H9 (cell line): ENCODE results near the gene ITGA2. TPM values are rescaled to one million over a fixed set of nuclear protein-coding genes. Genes with fewer than 3 reads are reported as not detected.

ENCODE experiments used
- DNase-seq: peaks from one replicate; pipeline ENCODE4 v3.0.0-alpha.2; 2017
- H2AFZ ChIP-seq: one replicate; pipeline ENCODE4 v1.6.1; 2013; ENCODE audit warnings: mild to moderate bottlenecking, low read length, control low read depth, moderate library complexity
- H2AK5ac ChIP-seq: 2 replicates; pipeline ENCODE4 v1.6.1; 2013; ENCODE audit warnings: low read length, control low read depth, mixed read lengths; ENCODE audit not compliant: insufficient read length
- H2BK120ac ChIP-seq: one replicate; pipeline ENCODE4 v1.6.1; 2013; ENCODE audit warnings: low read depth, mild to moderate bottlenecking, low read length, control low read depth, inconsistent platforms; ENCODE audit not compliant: poor library complexity, severe bottlenecking
- H2BK12ac ChIP-seq: 2 replicates; pipeline ENCODE4 v1.6.1; 2013; ENCODE audit warnings: low read length, control low read depth, mixed read lengths, low read depth; ENCODE audit not compliant: insufficient read length
- H2BK15ac ChIP-seq: 2 replicates; pipeline ENCODE4 v1.6.1; 2013; ENCODE audit warnings: low read depth, low read length, control low read depth
- H2BK20ac ChIP-seq: one replicate; pipeline ENCODE4 v1.6.1; 2013; ENCODE audit warnings: low read depth, mild to moderate bottlenecking, low read length, control low read depth, inconsistent platforms; ENCODE audit not compliant: poor library complexity, severe bottlenecking
- H2BK5ac ChIP-seq: 2 replicates; pipeline ENCODE4 v1.6.1; 2013; ENCODE audit warnings: low read length, control low read depth, mixed read lengths; ENCODE audit not compliant: insufficient read length
- H3K14ac ChIP-seq: 2 replicates; pipeline ENCODE4 v1.6.1; 2013; ENCODE audit warnings: low read length, control low read depth; ENCODE audit not compliant: insufficient read depth
- H3K18ac ChIP-seq: 2 replicates; pipeline ENCODE4 v1.6.1; 2013; ENCODE audit warnings: low read depth, mild to moderate bottlenecking, mixed read lengths, low read length, control low read depth; ENCODE audit not compliant: insufficient read length
- H3K23ac ChIP-seq: 2 replicates; pipeline ENCODE4 v1.6.1; 2013; ENCODE audit warnings: low read length, control low read depth, mixed read lengths, low read depth; ENCODE audit not compliant: insufficient read length
- H3K23me2 ChIP-seq: 2 replicates; pipeline ENCODE4 v1.6.1; 2013; ENCODE audit warnings: low read depth, mild to moderate bottlenecking, mixed read lengths, low read length, control low read depth; ENCODE audit not compliant: insufficient read length, poor library complexity, severe bottlenecking
- H3K27ac ChIP-seq: 2 replicates; pipeline ENCODE4 v1.5.1; 2013; ENCODE audit warnings: low read length, control low read depth, mixed read lengths, low read depth; ENCODE audit not compliant: insufficient read length
- H3K27me3 ChIP-seq: 2 replicates; pipeline ENCODE4 v1.6.1; 2013; ENCODE audit warnings: low read length, control low read depth, inconsistent platforms; ENCODE audit not compliant: insufficient read depth
- H3K4ac ChIP-seq: 2 replicates; pipeline ENCODE4 v1.6.1; 2013; ENCODE audit warnings: low read depth, mild to moderate bottlenecking, control low read depth, inconsistent platforms, low read length, moderate library complexity
- H3K4me1 ChIP-seq: 2 replicates; pipeline ENCODE4 v1.6.1; 2013; ENCODE audit warnings: low read length, control low read depth, inconsistent platforms; ENCODE audit not compliant: insufficient read depth
- H3K4me2 ChIP-seq: 2 replicates; pipeline ENCODE4 v1.6.1; 2013; ENCODE audit warnings: low read length, control low read depth, mixed read lengths; ENCODE audit not compliant: insufficient read length, insufficient read depth
- H3K56ac ChIP-seq: 2 replicates; pipeline ENCODE4 v1.6.1; 2013; ENCODE audit warnings: low read depth, mild to moderate bottlenecking, mixed read lengths, low read length, control low read depth; ENCODE audit not compliant: insufficient read length
- H3K79me1 ChIP-seq: 2 replicates; pipeline ENCODE4 v1.6.1; 2013; ENCODE audit warnings: low read depth, mild to moderate bottlenecking, moderate library complexity, low read length, control low read depth, inconsistent platforms; ENCODE audit not compliant: insufficient read depth, poor library complexity, severe bottlenecking
- H3K79me2 ChIP-seq: 2 replicates; pipeline ENCODE4 v1.6.1; 2013; ENCODE audit warnings: low read length, control low read depth, inconsistent platforms; ENCODE audit not compliant: insufficient read depth
- H3K9ac ChIP-seq: 2 replicates; pipeline ENCODE4 v1.6.1; 2013; ENCODE audit warnings: low read length, control low read depth, mixed read lengths; ENCODE audit not compliant: insufficient read length; ENCODE audit errors: extremely low read depth
- H3K9me3 ChIP-seq: one replicate; pipeline ENCODE4 v1.6.1; 2013; ENCODE audit warnings: low read depth, low read length, inconsistent platforms; ENCODE audit not compliant: control insufficient read depth
- H3T11ph ChIP-seq: one replicate; pipeline ENCODE4 v1.6.1; 2013; ENCODE audit warnings: mild to moderate bottlenecking, low read length, control low read depth, inconsistent platforms
- H4K20me1 ChIP-seq: one replicate; pipeline ENCODE4 v1.6.1; 2013; ENCODE audit not compliant: control insufficient read depth, insufficient read length, insufficient read depth
- H4K5ac ChIP-seq: 2 replicates; pipeline ENCODE4 v1.6.1; 2013; ENCODE audit warnings: low read depth, mild to moderate bottlenecking, mixed read lengths, low read length, control low read depth; ENCODE audit not compliant: insufficient read length
- H4K8ac ChIP-seq: replicated peaks from 2 replicates; pipeline ENCODE4 v1.6.1; 2013; ENCODE audit warnings: low read length, control low read depth, mixed read lengths, low read depth; ENCODE audit not compliant: insufficient read length
- H4K91ac ChIP-seq: 2 replicates; pipeline ENCODE4 v1.6.1; 2013; ENCODE audit warnings: low read depth, mild to moderate bottlenecking, moderate library complexity, mixed read lengths, low read length, control low read depth; ENCODE audit not compliant: insufficient read length
- H3K27ac Mint-ChIP-seq, 3 experiments: 2 replicates in 2 of 3; 3 replicates in 1 of 3; pipeline ENCODE4 v1.8.0; 2020 to 2021; ENCODE audit warnings: mixed read lengths in 3 of 3, mild to moderate bottlenecking in 1 of 3, moderate library complexity in 1 of 3
- H3K27me3 Mint-ChIP-seq: 2 replicates; pipeline ENCODE4 v1.8.0; 2021; ENCODE audit warnings: low read depth, mild to moderate bottlenecking, moderate library complexity, mixed read lengths
- H3K36me3 Mint-ChIP-seq, 3 experiments: 2 replicates in 2 of 3; 3 replicates in 1 of 3; pipeline ENCODE4 v1.8.0; 2020 to 2021; ENCODE audit warnings: low read depth in 3 of 3, mixed read lengths in 3 of 3; ENCODE audit not compliant: insufficient read depth in 1 of 3
- H3K4me1 Mint-ChIP-seq, 2 experiments: 2 replicates each; pipeline ENCODE4 v1.8.0; 2020; ENCODE audit warnings: mixed read lengths in 2 of 2
- H3K4me3 Mint-ChIP-seq, 2 experiments: 2 replicates in 1 of 2; 3 replicates in 1 of 2; pipeline ENCODE4 v1.8.0; 2020 to 2021; ENCODE audit warnings: mild to moderate bottlenecking in 2 of 2, mixed read lengths in 2 of 2, moderate library complexity in 1 of 2
- H3K9me3 Mint-ChIP-seq, 2 experiments: 2 replicates in 1 of 2; 3 replicates in 1 of 2; pipeline ENCODE4 v1.8.0; 2020; ENCODE audit warnings: mild to moderate bottlenecking in 2 of 2, mixed read lengths in 2 of 2, moderate library complexity in 1 of 2
- CTCF ChIP-seq: fragments of 200-600 bp; sonication (generic); conservative IDR thresholded peaks from 3 replicates; pipeline ENCODE4 v1.8.0; 2021; ENCODE audit warnings: antibody characterized with exemption, mild to moderate bottlenecking
- WGBS: extraction: QIAGEN DNeasy Blood & Tissue Kit; methylation state at CpG from one replicate; pipeline ENCODE4 v1.1.7; 2013; ENCODE audit warnings: missing lambda C conversion rate, low lambda C conversion rate, mixed read lengths; ENCODE audit not compliant: insufficient read length; ENCODE audit errors: extremely low coverage; 5-methylcytosine and 5-hydroxymethylcytosine counted together
- total RNA-seq: library from RNA; stranded (reverse); gene quantifications from 2 replicates; pipeline ENCODE4 v1.2.1, GENCODE V29; 2021

The ITGA2 gene
- total RNA-seq, 1 experiment from 2014 or later = 3.0 TPM

- no peak overlapping the region for H3K27ac ChIP-seq
- WGBS = no CpG with 5 or more reads among the region's 3 CpGs
- no peak overlapping the region for H3K4me3 Mint-ChIP-seq
- H3T11ph ChIP-seq = no peak overlapping the region
- no peak overlapping the region for H3K14ac ChIP-seq
- H3K27ac Mint-ChIP-seq = no peak overlapping the region
- no peak overlapping the region for H3K18ac ChIP-seq
- no peak overlapping the region for H2AK5ac ChIP-seq
- TF ChIP-seq CTCF = no peak
- no peak overlapping the region for H4K5ac ChIP-seq
- H3K9me3 Mint-ChIP-seq = no peaks in the 10 kb centered on the region
- no peak overlapping the region for H3K56ac ChIP-seq
- no peak overlapping the region for H3K4me2 ChIP-seq
- H4K8ac ChIP-seq = no peak overlapping the region
- no peaks in the 10 kb centered on the region for H4K20me1 ChIP-seq
- H3K4me1 Mint-ChIP-seq = no peaks in the 10 kb centered on the region
- H3K23ac ChIP-seq = no peak overlapping the region
- no peak overlapping the region for H2BK5ac ChIP-seq
- no peaks in the 10 kb centered on the region for H3K27me3 Mint-ChIP-seq
- no peak overlapping the region for H2BK12ac ChIP-seq
- H4K91ac ChIP-seq = no peak overlapping the region
- H3K27me3 ChIP-seq = no peaks in the 10 kb centered on the region
- no peaks in the 10 kb centered on the region for H3K4me1 ChIP-seq
- no peak overlapping the region for H2BK120ac ChIP-seq
- no peak overlapping the region for H2BK20ac ChIP-seq
- H3K23me2 ChIP-seq = no peaks in the 10 kb centered on the region
- no peak for DNase-seq
- no peak overlapping the region for H2BK15ac ChIP-seq
- H3K36me3 Mint-ChIP-seq = peaks cover 0 to 2% (median 0%) of the 10 kb centered on the region in 3 experiments; a peak in 1 of 7 replicates
- H2AFZ ChIP-seq = no peak overlapping the region
- H3K9me3 ChIP-seq = no peaks in the 10 kb centered on the region
- H3K79me2 ChIP-seq = no peaks in the 10 kb centered on the region
- no peaks in the 10 kb centered on the region for H3K79me1 ChIP-seq
- H3K4ac ChIP-seq = no peak overlapping the region
- no peak overlapping the region for H3K9ac ChIP-seq
Observed at GRCh38 chr5:53063791-53064190, 74.6 kb downstream of the ITGA2 start.
